MM.1S (cell line): Measurements from ENCODE around the gene TCOF1.

Experiments
- EZH2 ChIP-seq: fragments of 300-600 bp; sonication (generic); optimal IDR thresholded peaks from 2 replicates; pipeline ENCODE3; 2017; ENCODE audit warnings: low read depth, mild to moderate bottlenecking, antibody characterized with exemption, low read length, mixed read lengths
- TF ChIP-seq, protein P1 (sequence below): fragments of 300-600 bp; sonication (generic); IDR thresholded peaks from 2 replicates; pipeline ENCODE4 v1.5.1; 2016; ENCODE audit warnings: antibody characterized with exemption, low read length, mixed read lengths

DNA sequence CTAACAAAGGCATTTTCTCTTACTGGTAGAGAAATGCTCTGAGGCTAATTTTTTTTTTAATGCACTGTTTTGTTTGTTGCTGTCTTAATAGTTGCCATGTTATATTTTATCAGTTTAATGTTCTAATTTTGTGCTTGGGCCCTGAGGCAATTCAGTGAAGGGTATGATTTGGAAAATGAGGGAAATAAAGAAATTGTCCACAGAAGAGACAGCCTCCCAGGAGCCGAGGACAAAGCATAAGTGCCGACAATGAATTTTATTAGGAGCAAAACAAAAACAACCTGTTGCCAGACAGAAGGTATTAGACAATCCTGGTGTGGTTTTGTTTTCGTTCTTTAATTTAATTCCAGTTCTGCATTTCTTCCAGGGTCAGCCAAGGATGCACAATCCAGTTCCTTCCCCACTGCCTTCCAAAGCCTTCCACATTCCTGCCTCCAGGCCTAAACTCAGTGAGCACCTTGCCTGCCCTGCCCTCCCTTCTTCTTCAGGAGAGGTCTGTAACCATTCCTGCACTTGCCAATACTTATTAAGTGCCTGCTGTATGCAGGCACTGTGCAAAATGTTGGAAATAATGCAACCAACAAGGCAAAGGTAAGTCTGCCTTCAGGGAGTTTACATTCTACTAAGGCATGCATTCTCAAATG, 4.3 kb upstream of the TCOF1 start:
- TF ChIP-seq, protein P1, sequence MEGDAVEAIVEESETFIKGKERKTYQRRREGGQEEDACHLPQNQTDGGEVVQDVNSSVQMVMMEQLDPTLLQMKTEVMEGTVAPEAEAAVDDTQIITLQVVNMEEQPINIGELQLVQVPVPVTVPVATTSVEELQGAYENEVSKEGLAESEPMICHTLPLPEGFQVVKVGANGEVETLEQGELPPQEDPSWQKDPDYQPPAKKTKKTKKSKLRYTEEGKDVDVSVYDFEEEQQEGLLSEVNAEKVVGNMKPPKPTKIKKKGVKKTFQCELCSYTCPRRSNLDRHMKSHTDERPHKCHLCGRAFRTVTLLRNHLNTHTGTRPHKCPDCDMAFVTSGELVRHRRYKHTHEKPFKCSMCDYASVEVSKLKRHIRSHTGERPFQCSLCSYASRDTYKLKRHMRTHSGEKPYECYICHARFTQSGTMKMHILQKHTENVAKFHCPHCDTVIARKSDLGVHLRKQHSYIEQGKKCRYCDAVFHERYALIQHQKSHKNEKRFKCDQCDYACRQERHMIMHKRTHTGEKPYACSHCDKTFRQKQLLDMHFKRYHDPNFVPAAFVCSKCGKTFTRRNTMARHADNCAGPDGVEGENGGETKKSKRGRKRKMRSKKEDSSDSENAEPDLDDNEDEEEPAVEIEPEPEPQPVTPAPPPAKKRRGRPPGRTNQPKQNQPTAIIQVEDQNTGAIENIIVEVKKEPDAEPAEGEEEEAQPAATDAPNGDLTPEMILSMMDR, result no peak
- no peak for TF ChIP-seq EZH2
